ENCODE results near the gene PTPRG. TPM values are rescaled to one million over a fixed set of nuclear protein-coding genes. Genes with fewer than 3 reads are reported as not detected.

The PTPRG gene
- total and polyA plus RNA-seq, 2 experiments from 2014 or later: 11.5 to 39.6 TPM

DNA sequence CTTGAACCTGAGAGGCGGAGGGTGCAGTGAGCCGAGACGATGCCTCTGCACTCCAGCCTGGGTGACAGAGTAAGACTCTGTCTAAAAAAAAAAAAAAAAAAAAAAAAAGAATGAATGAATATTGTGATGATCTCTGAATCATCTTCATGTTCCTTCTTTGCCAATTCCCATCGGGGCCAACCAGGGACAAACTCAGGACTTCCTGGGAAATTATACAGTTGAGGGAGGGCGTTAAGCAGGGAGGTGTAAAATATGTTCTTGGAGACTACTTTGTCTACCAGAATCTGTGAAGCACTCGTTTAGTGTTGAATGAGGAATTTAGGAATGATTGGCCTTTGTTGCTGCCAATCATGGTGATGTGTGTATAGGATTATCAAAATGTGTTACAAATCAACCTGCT lies 210.6 kb downstream of the PTPRG start:
- WGBS, 2 experiments (ENCODE audit: low coverage in 1 of 2, low lambda C conversion rate in 2 of 2, missing lambda C conversion rate in 2 of 2): 39 to 41% methylated on average over 6 of the region's 6 CpGs
- in situ Hi-C loops (cut with MboI): no loop called here

GRCh38 chr3:61772456-61772855 lies 211.1 kb downstream of the PTPRG start:
- peaks cover 15% of the 10 kb centered on the region for H3K4me1 ChIP-seq (ENCODE audit: insufficient read depth)
- in situ Hi-C loops (cut with MboI): no loop called here
- WGBS, 2 experiments (ENCODE audit: low coverage in 1 of 2, low lambda C conversion rate in 2 of 2, missing lambda C conversion rate in 2 of 2): 97 to 100% methylated on average over 1 of the region's 1 CpG
- H3K9ac ChIP-seq: no peak overlapping the region
- H3K9me3 ChIP-seq (ENCODE audit: low read depth): no peaks in the 10 kb centered on the region
- no peak overlapping the region for H2AFZ ChIP-seq
- H3K79me2 ChIP-seq (ENCODE audit: insufficient read depth): peaks cover 24% of the 10 kb centered on the region
- H3K27ac ChIP-seq: no peak overlapping the region
- H3F3A ChIP-seq (ENCODE audit: insufficient read depth): peaks cover 6% of the 10 kb centered on the region; the same call in 1 of the 2 replicates
- peak overlapping the region; percentile 24 for H3K4me2 ChIP-seq (ENCODE audit: unreplicated experiment)
- TF ChIP-seq EZH2 (IDR thresholded peaks at IDR 0.05; ENCODE audit: insufficient read depth, poor library complexity, severe bottlenecking): no peak
- no peak for TF ChIP-seq EZH2phosphoT487 (IDR thresholded peaks at IDR 0.05; ENCODE audit: insufficient read depth, low read depth)
- no peak overlapping the region for H3K4me3 ChIP-seq
- DNase-seq: peak; percentile 64
- H3K27me3 ChIP-seq (replicated peaks; ENCODE audit: insufficient read depth): no peaks in the 10 kb centered on the region
- H4K20me1 ChIP-seq (ENCODE audit: insufficient read depth): no peaks in the 10 kb centered on the region; the same call in 1 of the 2 replicates
- H3K36me3 ChIP-seq (ENCODE audit: low read depth): no peaks in the 10 kb centered on the region
- H3K9me2 ChIP-seq (ENCODE audit: insufficient read depth): no peaks in the 10 kb centered on the region

More for the DNA sequence above, 210.6 kb downstream of the PTPRG start:
- Histone ChIP-seq H3K4me3 (no peak overlapping the region), H3K36me3 (ENCODE audit: low read depth) (no peaks in the 10 kb centered on the region), H3K9me2 (ENCODE audit: insufficient read depth) (no peaks in the 10 kb centered on the region), H3K79me2 (ENCODE audit: insufficient read depth) (peaks cover 24% of the 10 kb centered on the region), H3K27me3 (replicated peaks; ENCODE audit: insufficient read depth) (no peaks in the 10 kb centered on the region), H3K9ac (no peak overlapping the region), H3K4me1 (ENCODE audit: insufficient read depth) (peaks cover 15% of the 10 kb centered on the region), H3K27ac (no peak overlapping the region), H4K20me1 (ENCODE audit: insufficient read depth) (no peaks in the 10 kb centered on the region; the same call in 1 of the 2 replicates), H2AFZ (no peak overlapping the region), H3F3A (ENCODE audit: insufficient read depth) (peaks cover 6% of the 10 kb centered on the region; the same call in 1 of the 2 replicates), H3K9me3 (ENCODE audit: low read depth) (no peaks in the 10 kb centered on the region), H3K4me2 (ENCODE audit: unreplicated experiment) (peak overlapping the region; percentile 24)
- no peak for TF ChIP-seq EZH2 (IDR thresholded peaks at IDR 0.05; ENCODE audit: insufficient read depth, poor library complexity, severe bottlenecking)
- TF ChIP-seq EZH2phosphoT487 (IDR thresholded peaks at IDR 0.05; ENCODE audit: insufficient read depth, low read depth): no peak
- DNase-seq: peak; percentile 51

DNA sequence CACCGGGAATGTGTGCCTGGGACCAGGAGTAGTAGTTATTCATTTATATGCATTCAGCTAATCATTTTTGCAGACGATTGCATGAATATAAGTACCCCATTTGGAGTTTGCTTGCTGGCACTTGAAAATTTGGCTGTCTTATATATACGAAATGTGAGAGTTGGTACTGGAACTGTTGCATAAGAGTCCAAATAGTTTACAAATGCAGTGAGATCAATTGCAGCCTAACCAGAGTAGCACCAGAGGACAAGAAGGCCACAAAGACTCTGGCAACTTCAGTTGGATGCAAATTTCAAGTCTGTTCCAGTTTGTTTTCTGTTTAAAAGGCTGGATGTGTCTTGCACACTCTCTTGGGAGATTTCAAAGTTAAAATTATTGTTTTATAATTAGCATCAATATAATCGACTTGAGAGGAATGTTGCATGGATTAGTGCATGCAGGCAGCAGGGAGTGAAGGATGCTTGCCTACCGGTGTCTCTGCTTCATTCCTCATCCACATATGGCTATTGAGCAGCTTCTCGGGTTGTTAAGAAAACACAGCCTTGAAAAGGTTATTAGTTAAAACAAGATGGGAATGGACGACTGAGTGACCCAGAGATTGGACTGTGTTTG lies 213.0 kb downstream of the PTPRG start:
- Histone ChIP-seq H3F3A (ENCODE audit: insufficient read depth) (peaks cover 6% of the 10 kb centered on the region; the same call in 1 of the 2 replicates), H2AFZ (no peak overlapping the region), H3K79me2 (ENCODE audit: insufficient read depth) (peaks cover 21% of the 10 kb centered on the region; the same call in 1 of the 2 replicates), H3K9me3 (ENCODE audit: low read depth) (no peaks in the 10 kb centered on the region), H3K4me2 (ENCODE audit: unreplicated experiment) (no peak overlapping the region), H3K4me1 (ENCODE audit: insufficient read depth) (peaks cover 15% of the 10 kb centered on the region), H3K9ac (no peak overlapping the region), H3K27me3 (replicated peaks; ENCODE audit: insufficient read depth) (no peaks in the 10 kb centered on the region), H4K20me1 (ENCODE audit: insufficient read depth) (no peaks in the 10 kb centered on the region; the same call in 1 of the 2 replicates), H3K4me3 (no peak overlapping the region), H3K9me2 (ENCODE audit: insufficient read depth) (no peaks in the 10 kb centered on the region), H3K27ac (no peak overlapping the region), H3K36me3 (ENCODE audit: low read depth) (no peaks in the 10 kb centered on the region)
- TF ChIP-seq EZH2 (IDR thresholded peaks at IDR 0.05; ENCODE audit: insufficient read depth, poor library complexity, severe bottlenecking) (no peak), EZH2phosphoT487 (IDR thresholded peaks at IDR 0.05; ENCODE audit: insufficient read depth, low read depth) (no peak)
- DNase-seq: no peak
- in situ Hi-C loops (cut with MboI): no loop called here
- WGBS, 2 experiments (ENCODE audit: low coverage in 1 of 2, low lambda C conversion rate in 2 of 2, missing lambda C conversion rate in 2 of 2): 47 to 54% methylated on average over 7 of the region's 7 CpGs

GRCh38 chr3:61776390-61776789 lies 215.0 kb downstream of the PTPRG start:
- Histone ChIP-seq H3K4me3 (no peak overlapping the region), H3K4me2 (ENCODE audit: unreplicated experiment) (no peak overlapping the region), H3K9me3 (ENCODE audit: low read depth) (no peaks in the 10 kb centered on the region), H3F3A (ENCODE audit: insufficient read depth) (peaks cover 14% of the 10 kb centered on the region; the same call in 1 of the 2 replicates), H3K9me2 (ENCODE audit: insufficient read depth) (no peaks in the 10 kb centered on the region), H3K27me3 (replicated peaks; ENCODE audit: insufficient read depth) (no peaks in the 10 kb centered on the region), H3K36me3 (ENCODE audit: low read depth) (no peaks in the 10 kb centered on the region), H4K20me1 (ENCODE audit: insufficient read depth) (no peaks in the 10 kb centered on the region; the same call in 1 of the 2 replicates), H3K9ac (no peak overlapping the region), H3K4me1 (ENCODE audit: insufficient read depth) (peaks cover 27% of the 10 kb centered on the region), H2AFZ (no peak overlapping the region), H3K79me2 (ENCODE audit: insufficient read depth) (peaks cover 7% of the 10 kb centered on the region; the same call in 1 of the 2 replicates), H3K27ac (no peak overlapping the region)
- TF ChIP-seq EZH2phosphoT487 (IDR thresholded peaks at IDR 0.05; ENCODE audit: insufficient read depth, low read depth) (no peak), EZH2 (IDR thresholded peaks at IDR 0.05; ENCODE audit: insufficient read depth, poor library complexity, severe bottlenecking) (no peak)
- WGBS, 2 experiments (ENCODE audit: low coverage in 1 of 2, low lambda C conversion rate in 2 of 2, missing lambda C conversion rate in 2 of 2): 73 to 74% methylated on average over 5 of the region's 5 CpGs
- no peak for DNase-seq
- in situ Hi-C loops (cut with MboI): no loop called here

Measured in GM23248 (cell line).